DND-41 (cell line): ENCODE data around the gene TRIM46.

Experiments
- EZH2 ChIP-seq: IDR thresholded peaks from 3 replicates; pipeline ENCODE4 v1.6.1; 2012; ENCODE audit warnings: borderline replicate concordance, low read depth, mild to moderate bottlenecking, moderate library complexity, low read length, inconsistent platforms; ENCODE audit not compliant: severe bottlenecking
- TF ChIP-seq, protein P1 (sequence below): IDR thresholded peaks from 2 replicates; pipeline ENCODE4 v1.5.1; 2012; ENCODE audit warnings: borderline replicate concordance, low read length, moderate library complexity, mild to moderate bottlenecking; ENCODE audit not compliant: poor library complexity, severe bottlenecking; ENCODE audit errors: extremely low read depth

GRCh38 chr1:155160128-155160527 lies 13.5 kb upstream of the TRIM46 start:
- TF ChIP-seq, protein P1, sequence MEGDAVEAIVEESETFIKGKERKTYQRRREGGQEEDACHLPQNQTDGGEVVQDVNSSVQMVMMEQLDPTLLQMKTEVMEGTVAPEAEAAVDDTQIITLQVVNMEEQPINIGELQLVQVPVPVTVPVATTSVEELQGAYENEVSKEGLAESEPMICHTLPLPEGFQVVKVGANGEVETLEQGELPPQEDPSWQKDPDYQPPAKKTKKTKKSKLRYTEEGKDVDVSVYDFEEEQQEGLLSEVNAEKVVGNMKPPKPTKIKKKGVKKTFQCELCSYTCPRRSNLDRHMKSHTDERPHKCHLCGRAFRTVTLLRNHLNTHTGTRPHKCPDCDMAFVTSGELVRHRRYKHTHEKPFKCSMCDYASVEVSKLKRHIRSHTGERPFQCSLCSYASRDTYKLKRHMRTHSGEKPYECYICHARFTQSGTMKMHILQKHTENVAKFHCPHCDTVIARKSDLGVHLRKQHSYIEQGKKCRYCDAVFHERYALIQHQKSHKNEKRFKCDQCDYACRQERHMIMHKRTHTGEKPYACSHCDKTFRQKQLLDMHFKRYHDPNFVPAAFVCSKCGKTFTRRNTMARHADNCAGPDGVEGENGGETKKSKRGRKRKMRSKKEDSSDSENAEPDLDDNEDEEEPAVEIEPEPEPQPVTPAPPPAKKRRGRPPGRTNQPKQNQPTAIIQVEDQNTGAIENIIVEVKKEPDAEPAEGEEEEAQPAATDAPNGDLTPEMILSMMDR: no peak
- TF ChIP-seq EZH2: no peak
